ENCODE results near the gene TRIM14. TPM values are rescaled to one million over a fixed set of nuclear protein-coding genes. Genes with fewer than 3 reads are reported as not detected.
"Not testable (repeated sequence)": the region's sequence is repeated elsewhere in the genome, so short reads cannot be mapped to it uniquely, and the experiment has no call there.

TRIM14 gene
- total and polyA plus RNA-seq, 4 experiments from 2014 or later, result 41.4 to 86.2 (median 85.4) TPM

DNA sequence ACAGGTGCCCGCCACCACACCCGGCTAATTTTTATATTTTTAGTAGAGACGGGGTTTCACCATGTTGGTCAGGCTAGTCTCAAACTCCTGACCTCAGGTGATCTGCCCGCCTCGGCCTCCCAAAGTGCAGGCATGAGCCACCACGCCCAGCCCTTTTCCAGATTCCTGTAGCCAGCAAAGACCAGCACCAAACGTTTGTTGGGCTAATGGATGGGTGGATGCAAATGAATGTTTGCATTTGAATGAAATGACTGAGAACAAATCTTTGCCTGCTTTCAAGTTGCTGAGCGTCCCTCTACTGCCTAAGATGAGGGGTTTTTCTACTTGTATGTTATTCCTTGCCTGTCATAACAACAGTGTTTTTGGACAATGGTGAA is 42.5 kb downstream of the TRIM14 start:
- H3K36me3 Mint-ChIP-seq, result peaks cover 18 to 39% of the 10 kb centered on the region in 2 donors
- ChIA-PET CTCF (ENCODE audit: partially characterized antibody) (interaction anchor here (0.6 to 5.3 kb wide), 6 partner anchors 13 to 186 kb away, joined by 3 to 54 read pairs (median 5); partner anchors contain the start of genes TRIM14 and TRMO), POLR2A (ENCODE audit: partially characterized antibody) (interaction anchor here (0.5 to 3.7 kb wide), 7 partner anchors 20 to 180 kb away, joined by 3 to 36 read pairs (median 5); partner anchors contain the start of genes CORO2A, TBC1D2 and TRIM14)
- H3K4me3 Mint-ChIP-seq; DNase-seq; H3K9me3 Mint-ChIP-seq; H3K9me3 ChIP-seq (ENCODE audit: control insufficient read depth in 1 of 2, low read length in 2 of 2); H3K27me3 ChIP-seq (ENCODE audit: insufficient read depth, low read length); H3K27me3 Mint-ChIP-seq; H3K4me3 ChIP-seq (ENCODE audit: low read length in 2 of 2): not testable (repeated sequence)
- Histone ChIP-seq H3K4me1 (ENCODE audit: insufficient read depth, low read length) (peaks cover 36% of the 10 kb centered on the region), H3K27ac (ENCODE audit: low read depth, low read length) (peak overlapping the region; percentile 67), H3K36me3 (ENCODE audit: insufficient read depth, low read length) (peaks cover 19% of the 10 kb centered on the region)
- intact Hi-C loops (cut with micrococcal nuclease), result loop anchor here (1.0 kb wide), 1 partner anchor 26 kb away; no protein-coding TSS in a partner anchor
- peak overlapping the region; percentile 92 to 98 (median 95) for H3K27ac Mint-ChIP-seq
- H3K4me1 Mint-ChIP-seq, result peaks cover 28 to 41% (median 32%) of the 10 kb centered on the region in 4 donors

DNA sequence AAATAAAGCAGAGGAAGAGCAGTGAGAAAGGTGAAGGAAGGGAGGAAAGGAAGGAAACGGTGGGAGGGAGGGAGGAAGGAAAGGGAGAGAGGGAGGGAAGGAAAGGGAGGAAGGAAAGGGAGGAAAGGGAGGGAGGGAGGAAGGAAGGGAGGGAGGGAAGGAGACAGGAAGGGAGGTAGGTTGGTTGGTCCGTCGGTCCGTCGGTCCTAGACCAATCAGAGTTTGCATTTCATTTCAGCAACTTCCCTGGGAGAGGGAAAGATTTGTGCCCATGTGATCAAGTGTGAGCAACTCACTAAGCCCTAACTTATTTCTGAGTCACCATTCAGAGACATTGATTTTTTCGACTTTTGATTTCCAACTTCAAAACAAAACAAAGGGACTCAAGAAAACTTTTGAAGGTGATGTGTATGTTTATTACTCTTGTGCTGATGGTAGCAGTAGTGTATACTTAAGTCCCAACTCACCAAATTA is 43.7 kb downstream of the TRIM14 start:
- Histone ChIP-seq H3K27me3 (ENCODE audit: insufficient read depth, low read length) (no peaks in the 10 kb centered on the region), H3K36me3 (ENCODE audit: insufficient read depth, low read length) (peaks cover 8% of the 10 kb centered on the region), H3K9me3 (ENCODE audit: control insufficient read depth in 1 of 2, low read length in 2 of 2) (no peaks in the 10 kb centered on the region), H3K4me3 (ENCODE audit: low read length in 2 of 2) (peak overlapping the region in 1 of 2 donors; percentile 23), H3K27ac (ENCODE audit: low read depth, low read length) (peak overlapping the region; percentile 67), H3K4me1 (ENCODE audit: insufficient read depth, low read length) (peaks cover 31% of the 10 kb centered on the region)
- Mint-ChIP-seq H3K4me3 (peak overlapping the region in 7 of 8 donors; percentile 21 to 89 (median 53)), H3K36me3 (peaks cover 17 to 33% of the 10 kb centered on the region in 2 donors), H3K4me1 (peaks cover 25 to 43% (median 29%) of the 10 kb centered on the region in 4 donors), H3K9me3 (no peaks in the 10 kb centered on the region), H3K27ac (peak overlapping the region; percentile 92 to 98 (median 95)), H3K27me3 (no peaks in the 10 kb centered on the region)
- ChIA-PET POLR2A (ENCODE audit: partially characterized antibody) (interaction anchor here (0.6 to 3.7 kb wide), 8 partner anchors 18 to 1443 kb away, joined by 4 to 36 read pairs (median 10); partner anchors contain the start of genes NANS, TBC1D2, TRIM14 and TRMO), CTCF (ENCODE audit: partially characterized antibody) (interaction anchor here (0.7 to 5.5 kb wide), 14 partner anchors 16 to 238 kb away, joined by 3 to 54 read pairs (median 15); partner anchors contain the start of genes CORO2A, TBC1D2 and TRIM14)
- DNase-seq, result peak in 1 of 5 donors; percentile 65
- intact Hi-C loops (cut with micrococcal nuclease), result loop anchor here (1.0 kb wide), 1 partner anchor 152 kb away; no protein-coding TSS in a partner anchor

- Mint-ChIP-seq H3K9me3 (no peaks in the 10 kb centered on the region), H3K36me3 (peaks cover 11 to 27% of the 10 kb centered on the region in 2 donors), H3K27ac (peak overlapping the region; percentile 92 to 98 (median 96)), H3K4me3 (peak overlapping the region; percentile 52 to 89 (median 71)), H3K27me3 (no peaks in the 10 kb centered on the region), H3K4me1 (peaks cover 24 to 43% (median 29%) of the 10 kb centered on the region in 4 donors)
- intact Hi-C loops (cut with micrococcal nuclease), result loop anchor here (1.0 kb wide), 5 partner anchors 44 to 189 kb away; no protein-coding TSS in a partner anchor
- Histone ChIP-seq H3K4me3 (ENCODE audit: low read length in 2 of 2) (no peak overlapping the region), H3K36me3 (ENCODE audit: insufficient read depth, low read length) (peaks cover 7% of the 10 kb centered on the region), H3K27ac (ENCODE audit: low read depth, low read length) (peak overlapping the region; percentile 67), H3K27me3 (ENCODE audit: insufficient read depth, low read length) (no peaks in the 10 kb centered on the region), H3K4me1 (ENCODE audit: insufficient read depth, low read length) (peaks cover 31% of the 10 kb centered on the region), H3K9me3 (ENCODE audit: control insufficient read depth in 1 of 2, low read length in 2 of 2) (no peaks in the 10 kb centered on the region)
- DNase-seq, result peak; percentile 60 to 72 (median 62)
- ChIA-PET CTCF (ENCODE audit: partially characterized antibody) (interaction anchor here (0.7 to 5.5 kb wide), 33 partner anchors 9 to 701 kb away, joined by 3 to 54 read pairs (median 4); partner anchors contain the start of genes CORO2A, TBC1D2 and TRIM14), POLR2A (ENCODE audit: partially characterized antibody) (interaction anchor here (0.6 to 3.7 kb wide), 12 partner anchors 17 to 189 kb away, joined by 3 to 36 read pairs (median 5); partner anchors contain the start of genes NANS, TBC1D2 and TRIM14)
These were observed 44.7 kb downstream of the TRIM14 start for GRCh38 chr9:98074115-98074990.

- Mint-ChIP-seq H3K27ac (no peak overlapping the region), H3K9me3 (no peaks in the 10 kb centered on the region)
- POLR2A ChIA-PET (ENCODE audit: partially characterized antibody), result interaction anchor here (0.7 to 2.1 kb wide), 6 partner anchors 14 to 184 kb away, joined by 3 to 7 read pairs (median 4); partner anchors contain the start of genes CORO2A, TBC1D2 and TRIM14
These were observed 47.3 kb downstream of the TRIM14 start for GRCh38 chr9:98071737-98072136.

GRCh38 chr9:98070704-98071103 is 48.3 kb downstream of the TRIM14 start:
- ChIA-PET POLR2A (ENCODE audit: partially characterized antibody) (interaction anchor here (1.7 to 2.1 kb wide), 2 partner anchors 50 to 185 kb away, joined by 4 to 7 read pairs; partner anchors contain the start of gene TBC1D2), CTCF (ENCODE audit: partially characterized antibody) (interaction anchor here (2.0 to 5.5 kb wide), 3 partner anchors 26 to 194 kb away, joined by 5 to 43 read pairs (median 6); no protein-coding TSS in a partner anchor)
- intact Hi-C loops (cut with micrococcal nuclease), result no loop called here
- Mint-ChIP-seq H3K4me3 (no peak overlapping the region), H3K27me3 (no peaks in the 10 kb centered on the region), H3K9me3 (no peaks in the 10 kb centered on the region), H3K36me3 (peaks cover 7 to 23% of the 10 kb centered on the region in 2 donors), H3K4me1 (peaks cover 20 to 32% (median 24%) of the 10 kb centered on the region in 4 donors), H3K27ac (no peak overlapping the region)
- no peak for DNase-seq
- no peaks in the 10 kb centered on the region for H3K36me3 ChIP-seq (ENCODE audit: insufficient read depth, low read length)
- no peaks in the 10 kb centered on the region for H3K27me3 ChIP-seq (ENCODE audit: insufficient read depth, low read length)
- peaks cover 17% of the 10 kb centered on the region for H3K4me1 ChIP-seq (ENCODE audit: insufficient read depth, low read length)
- no peak overlapping the region for H3K27ac ChIP-seq (ENCODE audit: low read depth, low read length)
- no peak overlapping the region for H3K4me3 ChIP-seq (ENCODE audit: low read length in 2 of 2)
- no peaks in the 10 kb centered on the region for H3K9me3 ChIP-seq (ENCODE audit: control insufficient read depth in 1 of 2, low read length in 2 of 2)

More at GRCh38 chr9:98071737-98072136, 47.3 kb downstream of the TRIM14 start:
- Histone ChIP-seq H3K9me3 (ENCODE audit: control insufficient read depth in 1 of 2, low read length in 2 of 2) (no peaks in the 10 kb centered on the region), H3K27ac (ENCODE audit: low read depth, low read length) (no peak overlapping the region), H3K4me3 (ENCODE audit: low read length in 2 of 2) (no peak overlapping the region), H3K36me3 (ENCODE audit: insufficient read depth, low read length) (no peaks in the 10 kb centered on the region), H3K27me3 (ENCODE audit: insufficient read depth, low read length) (no peaks in the 10 kb centered on the region), H3K4me1 (ENCODE audit: insufficient read depth, low read length) (peaks cover 28% of the 10 kb centered on the region)
- H3K27me3 Mint-ChIP-seq, result no peaks in the 10 kb centered on the region
- intact Hi-C loops (cut with micrococcal nuclease), result no loop called here
- H3K4me1 Mint-ChIP-seq, result peaks cover 23 to 35% (median 26%) of the 10 kb centered on the region in 4 donors
- H3K4me3 Mint-ChIP-seq, result no peak overlapping the region
- H3K36me3 Mint-ChIP-seq, result peaks cover 0 to 17% of the 10 kb centered on the region in 2 donors
- no peak for DNase-seq
- CTCF ChIA-PET (ENCODE audit: partially characterized antibody), result interaction anchor here (0.8 to 5.5 kb wide), 9 partner anchors 10 to 193 kb away, joined by 3 to 54 read pairs (median 5); partner anchors contain the start of gene TRIM14

- H3K36me3 Mint-ChIP-seq, result peaks cover 13 to 28% of the 10 kb centered on the region in 2 donors
- ChIA-PET CTCF (ENCODE audit: partially characterized antibody) (interaction anchor here (1.5 kb wide), 1 partner anchor 49 kb away, joined by 5 read pairs; the partner anchor contains the start of gene TRIM14), POLR2A (ENCODE audit: partially characterized antibody) (no interaction called here)
- Histone ChIP-seq H3K4me3 (ENCODE audit: low read length in 2 of 2) (no peak overlapping the region), H3K4me1 (ENCODE audit: insufficient read depth, low read length) (peaks cover 6% of the 10 kb centered on the region), H3K27ac (ENCODE audit: low read depth, low read length) (no peak overlapping the region), H3K9me3 (ENCODE audit: control insufficient read depth in 1 of 2, low read length in 2 of 2) (no peaks in the 10 kb centered on the region), H3K27me3 (ENCODE audit: insufficient read depth, low read length) (no peaks in the 10 kb centered on the region), H3K36me3 (ENCODE audit: insufficient read depth, low read length) (peaks cover 4% of the 10 kb centered on the region)
- H3K4me3 Mint-ChIP-seq, result no peak overlapping the region
- H3K27ac Mint-ChIP-seq, result no peak overlapping the region
- peaks cover 12 to 22% (median 14%) of the 10 kb centered on the region in 4 donors for H3K4me1 Mint-ChIP-seq
- no peaks in the 10 kb centered on the region for H3K9me3 Mint-ChIP-seq
- no peak for DNase-seq
- no peaks in the 10 kb centered on the region for H3K27me3 Mint-ChIP-seq
- intact Hi-C loops (cut with micrococcal nuclease), result no loop called here
These were observed 49.5 kb downstream of the TRIM14 start for GRCh38 chr9:98069551-98069950.

Measured in CD4-positive, alpha-beta memory T cell (primary cell).